Keratinocyte (primary cell): ENCODE results near the gene ASCL2. TPM values are rescaled to one million over a fixed set of nuclear protein-coding genes. Genes with fewer than 3 reads are reported as not detected.

Source experiments
- DNase-seq: peaks from one replicate; pipeline ENCODE4 v3.0.0-alpha.2; 2011; ENCODE audit warnings: low read depth, missing footprints, low spot score
- FAIRE-seq: peaks from 2 replicates; lab custom pipeline; 2011; peaks lifted over from hg19 to GRCh38; lab: Jason Lieb, UNC
- H2AFZ ChIP-seq: 2 replicates; pipeline ENCODE4 v1.6.0; 2012; ENCODE audit warnings: low read length, control low read depth, inconsistent platforms; ENCODE audit not compliant: control insufficient read depth
- H3K27ac ChIP-seq: 2 replicates; pipeline ENCODE4 v1.5.1; 2011; ENCODE audit warnings: low read length; ENCODE audit not compliant: control insufficient read depth, insufficient read depth
- H3K27me3 ChIP-seq: 3 replicates; pipeline ENCODE4 v1.6.0; 2011; ENCODE audit warnings: low read length; ENCODE audit not compliant: control insufficient read depth, insufficient read depth; ENCODE audit errors: extremely low read depth
- H3K36me3 ChIP-seq, 2 experiments: 2 replicates in 1 of 2; 3 replicates in 1 of 2; pipeline ENCODE4 v1.5.1; 2011; ENCODE audit warnings: low read length in 2 of 2, mild to moderate bottlenecking in 1 of 2; ENCODE audit not compliant: control insufficient read depth in 2 of 2, insufficient read depth in 2 of 2; ENCODE audit errors: extremely low read depth in 1 of 2
- H3K4me1 ChIP-seq: 3 replicates; pipeline ENCODE4 v1.5.1; 2011; ENCODE audit warnings: low read length; ENCODE audit not compliant: control insufficient read depth, insufficient read depth; ENCODE audit errors: extremely low read depth
- H3K4me2 ChIP-seq: 3 replicates; pipeline ENCODE4 v1.6.0; 2011; ENCODE audit warnings: low read depth, low read length; ENCODE audit not compliant: control insufficient read depth, insufficient read depth; ENCODE audit errors: extremely low read depth
- H3K4me3 ChIP-seq, 3 experiments: fragments of 200-600 bp in 1 of 3; sonication (generic) in 1 of 3; 2 replicates in 2 of 3; 3 replicates in 1 of 3; pipeline ENCODE4 v1.5.1; 2011 to 2016; ENCODE audit warnings: low read length in 3 of 3, mild to moderate bottlenecking in 3 of 3, control low read depth in 2 of 3, inconsistent platforms in 1 of 3, low read depth in 1 of 3, mixed read lengths in 1 of 3, mixed run types in 1 of 3, moderate library complexity in 1 of 3; ENCODE audit not compliant: control insufficient read depth in 2 of 3, insufficient read depth in 2 of 3; ENCODE audit errors: extremely low read depth in 1 of 3
- H3K79me2 ChIP-seq: 2 replicates; pipeline ENCODE4 v1.6.0; 2012; ENCODE audit warnings: low read length; ENCODE audit not compliant: control insufficient read depth, insufficient read depth
- H3K9ac ChIP-seq: 3 replicates; pipeline ENCODE4 v1.6.0; 2011; ENCODE audit warnings: low read length; ENCODE audit not compliant: control insufficient read depth, insufficient read depth; ENCODE audit errors: extremely low read depth
- H3K9me1 ChIP-seq: 3 replicates; pipeline ENCODE4 v1.6.0; 2011; ENCODE audit warnings: low read length; ENCODE audit not compliant: control insufficient read depth, insufficient read depth; ENCODE audit errors: extremely low read depth
- H3K9me3 ChIP-seq: 2 replicates; pipeline ENCODE4 v1.5.1; 2012; ENCODE audit warnings: low read depth, low read length; ENCODE audit not compliant: control insufficient read depth
- H4K20me1 ChIP-seq: 3 replicates; pipeline ENCODE4 v1.6.0; 2011; ENCODE audit warnings: low read length; ENCODE audit not compliant: control insufficient read depth, insufficient read depth; ENCODE audit errors: extremely low read depth
- CTCF ChIP-seq, 3 experiments: IDR thresholded peaks in 1 of 3; conservative IDR thresholded peaks in 1 of 3; optimal IDR thresholded peaks in 1 of 3; 2 replicates in 2 of 3; 3 replicates in 1 of 3; pipeline versions ENCODE3 to v1.5.1; 2011; ENCODE audit warnings: low read length in 3 of 3, mild to moderate bottlenecking in 3 of 3, moderate library complexity in 2 of 3, control low read depth in 1 of 3, inconsistent platforms in 1 of 3; ENCODE audit not compliant: insufficient read depth in 2 of 3; ENCODE audit errors: extremely low read depth in 1 of 3
- EZH2 ChIP-seq: IDR thresholded peaks from one replicate; pipeline ENCODE4 v1.6.1; 2012; ENCODE audit warnings: inconsistent platforms, mild to moderate bottlenecking, low read length, moderate library complexity
- dilution Hi-C: fragments of 300-500 bp; cut with MboI; formaldehyde crosslinking; loops from one replicate; pipeline ENCODE4 v1.7.0; 2020; ENCODE audit warnings: low sequenced_read_pairs; ENCODE audit not compliant: extremely low pct_ligation_motif_present
- polyA plus RNA-seq, 5 experiments: library from polyadenylated mRNA; depleted of rRNA in 3 of 5; stranded (reverse) in 3 of 5; stranded (forward) in 1 of 5; unstranded in 1 of 5; fragments of >200 nt; gene quantifications; 1 replicate in 1 of 5; 2 replicates in 3 of 5; 3 replicates in 1 of 5; pipeline versions ENCODE4 v1.2.1 to v1.2.3, GENCODE V29; 2011 to 2012; ENCODE audit warnings: missing spikeins in 2 of 5, low read depth in 1 of 5, low replicate concordance in 1 of 5

The ASCL2 gene
- polyA plus RNA-seq, 1 donor (not counting 4 experiments of a cell fraction or from before 2014, with no cell fraction given) = 0.26 TPM

GRCh38 chr11:2260491-2261364 is 9.7 kb downstream of the ASCL2 start:
- no peaks in the 10 kb centered on the region for H3K9me1 ChIP-seq
- H3K9ac ChIP-seq = no peak overlapping the region
- no peak for FAIRE-seq
- no peak overlapping the region for H3K4me3 ChIP-seq
- no peaks in the 10 kb centered on the region for H3K9me3 ChIP-seq
- no peak for DNase-seq
- no peaks in the 10 kb centered on the region for H3K79me2 ChIP-seq
- no peak overlapping the region for H3K4me2 ChIP-seq
- no peak for TF ChIP-seq CTCF (optimal IDR thresholded peaks at IDR 0.05 in 1 of 3, IDR thresholded peaks at IDR 0.05 in 1 of 3, conservative IDR thresholded peaks at IDR 0.05 in 1 of 3; ENCODE audit: extremely low read depth in 1 of 3, insufficient read depth in 2 of 3, low read length in 3 of 3)
- H4K20me1 ChIP-seq = no peaks in the 10 kb centered on the region
- peaks cover 37% of the 10 kb centered on the region for H3K27me3 ChIP-seq
- no peak overlapping the region for H2AFZ ChIP-seq
- H3K27ac ChIP-seq = no peak overlapping the region
- H3K36me3 ChIP-seq = no peaks in the 10 kb centered on the region
- dilution Hi-C loops = no loop called here
- H3K4me1 ChIP-seq = peaks cover 15% of the 10 kb centered on the region

- H3K27me3 ChIP-seq = peaks cover 37% of the 10 kb centered on the region
- H3K4me1 ChIP-seq = peaks cover 15% of the 10 kb centered on the region
Measured at GRCh38 chr11:2259897-2260451, 10.4 kb downstream of the ASCL2 start.

More at GRCh38 chr11:2259897-2260451, 10.4 kb downstream of the ASCL2 start:
- Histone ChIP-seq H3K9ac (no peak overlapping the region), H2AFZ (no peak overlapping the region), H3K4me2 (no peak overlapping the region), H3K9me3 (no peaks in the 10 kb centered on the region), H3K27ac (no peak overlapping the region), H3K79me2 (no peaks in the 10 kb centered on the region), H3K9me1 (no peaks in the 10 kb centered on the region), H4K20me1 (no peaks in the 10 kb centered on the region), H3K36me3 (no peaks in the 10 kb centered on the region), H3K4me3 (no peak overlapping the region)
- FAIRE-seq = no peak
- dilution Hi-C loops = no loop called here
- TF ChIP-seq EZH2 (no peak), CTCF (optimal IDR thresholded peaks at IDR 0.05 in 1 of 3, IDR thresholded peaks at IDR 0.05 in 1 of 3, conservative IDR thresholded peaks at IDR 0.05 in 1 of 3; ENCODE audit: extremely low read depth in 1 of 3, insufficient read depth in 2 of 3, low read length in 3 of 3) (no peak)
- DNase-seq = no peak
